NCI-H2029 treated with DMSO at 0.1 percent for 48 hours (cell line): Measurements from ENCODE around the gene OR5H14.

Source experiments
- DNase-seq: peaks from one replicate; lab custom pipeline; 2025; lab: John Stamatoyannopoulos, UW

The OR5H14 gene

GRCh38 chr3:98199020-98199419 lies 51.7 kb downstream of the OR5H14 start:
- no peak for DNase-seq
